ENCODE results near the gene FOXQ1.
"Not testable (repeated sequence)": the region's sequence is repeated elsewhere in the genome, so short reads cannot be mapped to it uniquely, and the experiment has no call there.

The FOXQ1 gene

DNA sequence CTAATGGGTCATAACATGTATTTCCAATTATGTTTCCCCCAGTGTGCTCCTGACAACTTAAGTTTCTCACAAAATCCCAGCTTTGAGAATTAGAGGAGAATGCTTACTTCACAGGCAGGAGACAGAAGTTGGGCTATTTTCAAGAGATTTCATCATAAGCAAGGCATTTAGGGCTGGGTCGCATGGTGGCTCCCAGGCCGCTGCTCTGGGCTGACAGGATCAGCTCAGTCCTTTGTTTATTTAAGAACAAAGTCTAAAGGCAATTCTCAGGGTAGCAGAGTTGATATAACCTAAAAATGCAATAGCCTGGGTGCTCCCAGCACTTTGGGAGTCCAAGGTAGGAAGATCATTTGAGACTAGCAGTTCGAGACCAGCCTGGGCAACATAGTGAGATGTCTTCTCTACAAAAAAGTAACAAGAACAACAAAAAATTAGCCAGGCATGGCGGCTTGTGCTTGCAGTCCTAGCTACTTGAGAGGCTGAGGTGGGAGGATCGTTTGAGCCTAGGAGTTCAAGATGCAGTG is 10.9 kb downstream of the FOXQ1 start:
- DNase-seq = no peak

DNA sequence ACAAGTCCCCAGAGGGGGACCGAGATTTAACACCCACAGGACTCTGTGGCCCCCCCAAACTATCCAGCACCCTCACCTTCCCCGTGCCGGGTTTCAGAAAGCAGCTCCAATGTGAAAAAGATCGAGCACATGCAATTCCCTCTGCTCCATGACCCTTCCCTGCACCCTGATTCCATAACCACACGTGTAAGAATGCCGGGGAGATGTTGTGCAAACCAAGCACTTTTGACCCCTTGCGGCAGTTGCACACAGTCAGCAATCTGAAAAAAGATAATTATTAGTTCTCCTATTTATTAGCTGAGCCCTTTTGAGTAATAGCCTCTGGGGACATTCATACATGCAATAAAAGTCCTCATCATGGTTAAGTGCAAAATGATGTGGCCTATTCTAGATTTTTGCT is 13.0 kb downstream of the FOXQ1 start:
- no peak for DNase-seq

DNA sequence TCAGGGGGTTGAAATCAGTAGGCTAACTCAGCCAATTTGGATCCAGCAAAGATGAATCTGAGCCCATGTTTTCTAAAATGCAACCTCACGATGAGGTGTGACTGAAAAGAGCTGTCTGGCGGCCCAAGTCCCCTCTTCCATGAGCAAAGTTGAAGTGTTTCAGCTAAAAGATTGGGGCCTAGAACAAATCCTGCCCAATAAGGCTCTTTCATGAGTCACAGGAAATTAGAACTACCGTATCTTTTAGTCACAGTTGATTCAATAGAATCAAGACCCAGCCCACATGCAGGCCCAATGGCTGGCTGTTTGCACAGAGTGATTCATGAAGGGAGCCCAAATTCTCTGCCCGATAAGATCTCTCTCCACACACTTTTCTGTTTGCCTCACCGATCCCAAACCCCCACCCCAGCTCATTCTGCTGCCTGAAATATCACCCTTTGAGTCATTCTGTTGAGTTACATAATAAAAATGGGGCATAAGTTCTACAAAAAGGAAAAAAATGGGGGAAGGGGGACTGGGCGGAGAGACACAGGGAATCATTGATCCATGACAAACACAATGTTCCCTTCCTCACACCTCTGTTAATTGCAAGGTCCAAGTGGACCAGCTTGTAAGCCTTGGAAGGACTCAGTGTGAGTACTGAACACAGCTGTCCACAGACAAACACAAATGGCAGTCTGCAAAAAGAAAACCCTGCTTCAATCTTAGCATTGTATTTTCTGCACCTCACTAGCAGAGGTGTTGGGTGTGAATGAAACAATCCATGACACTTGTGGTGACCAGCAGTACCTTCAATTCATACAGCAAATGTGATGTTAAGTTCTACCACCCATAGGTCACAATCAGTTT is 13.8 kb downstream of the FOXQ1 start:
- DNase-seq = no peak

DNA sequence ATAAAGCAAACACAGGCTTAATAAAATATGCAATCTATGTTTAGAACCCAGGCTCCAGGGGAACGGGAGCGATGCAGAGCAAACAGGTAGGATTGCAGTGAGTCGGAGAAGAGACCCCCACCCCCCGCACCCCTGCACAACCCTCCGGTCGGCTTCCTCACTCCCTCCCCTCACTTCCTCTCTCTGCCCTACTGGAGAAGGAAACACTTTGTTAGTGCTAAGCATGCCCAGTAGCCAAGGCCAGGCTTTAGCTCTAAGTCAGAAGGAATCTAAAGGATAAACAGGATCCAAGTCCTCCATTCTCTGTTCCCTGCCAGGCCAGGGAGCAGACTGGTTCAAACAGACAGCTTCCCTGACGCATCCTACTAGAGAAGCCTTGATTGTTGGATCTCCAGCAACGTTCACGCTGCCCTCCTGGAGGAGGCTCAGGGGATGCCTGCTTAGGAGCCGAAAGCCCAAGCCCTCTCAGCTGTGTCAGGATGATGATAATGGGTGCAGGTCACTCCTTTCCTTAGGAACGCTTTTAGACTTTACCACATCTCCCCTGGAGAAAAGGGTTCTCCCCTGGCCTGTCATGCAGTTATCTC is 14.7 kb downstream of the FOXQ1 start:
- DNase-seq = no peak

DNA sequence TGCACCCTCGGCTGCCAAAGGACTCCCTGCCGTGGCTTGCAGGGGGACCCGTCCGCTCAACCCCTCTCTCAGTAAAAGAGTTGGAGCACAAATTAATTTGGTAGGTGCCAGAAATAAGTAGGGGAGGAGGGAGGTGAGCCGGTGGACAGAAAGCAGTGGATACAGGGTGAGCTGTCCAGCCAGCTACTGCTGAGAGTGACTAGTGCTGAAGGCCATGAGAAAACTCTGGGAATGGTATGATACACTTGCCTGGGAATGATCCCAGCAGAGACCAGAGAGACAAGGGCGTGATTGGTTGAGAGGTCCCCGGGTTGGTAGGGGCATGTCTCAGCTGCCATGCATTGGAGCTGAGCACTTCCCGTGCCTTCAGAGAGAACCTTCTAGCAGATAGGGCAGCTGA is 15.7 kb downstream of the FOXQ1 start:
- no peak for DNase-seq

DNA sequence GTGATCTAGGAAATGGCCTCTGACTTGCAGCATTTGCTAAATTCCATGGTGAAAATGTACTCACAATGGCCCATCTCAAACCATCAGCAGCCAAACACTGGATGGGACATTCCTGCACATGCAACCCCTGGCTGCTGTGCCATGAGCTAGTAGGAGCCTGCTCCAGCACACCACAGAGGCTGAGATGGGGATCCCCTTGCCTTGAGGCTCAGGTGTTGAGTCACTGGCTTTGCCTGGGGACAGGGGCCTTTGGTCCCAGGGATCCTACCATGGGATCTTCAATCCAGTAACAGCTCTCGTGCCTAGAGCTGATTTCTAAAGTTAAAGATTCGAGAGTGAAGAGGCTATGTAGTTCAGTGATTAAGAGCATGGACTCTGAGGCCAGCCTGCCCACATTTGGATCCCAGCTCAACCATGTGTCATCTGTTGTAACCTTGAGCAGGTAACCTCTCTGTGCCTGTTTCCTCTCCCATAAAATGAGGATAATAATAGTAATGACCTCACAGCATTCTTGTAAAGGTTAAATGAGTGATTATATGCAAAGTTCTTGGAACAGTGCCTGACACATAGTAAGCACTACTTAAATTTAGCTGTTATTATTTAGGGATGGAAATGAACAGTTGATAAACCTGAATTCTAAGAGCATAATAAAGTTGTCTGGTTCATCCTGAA is 16.4 kb downstream of the FOXQ1 start:
- DNase-seq = no peak

DNA sequence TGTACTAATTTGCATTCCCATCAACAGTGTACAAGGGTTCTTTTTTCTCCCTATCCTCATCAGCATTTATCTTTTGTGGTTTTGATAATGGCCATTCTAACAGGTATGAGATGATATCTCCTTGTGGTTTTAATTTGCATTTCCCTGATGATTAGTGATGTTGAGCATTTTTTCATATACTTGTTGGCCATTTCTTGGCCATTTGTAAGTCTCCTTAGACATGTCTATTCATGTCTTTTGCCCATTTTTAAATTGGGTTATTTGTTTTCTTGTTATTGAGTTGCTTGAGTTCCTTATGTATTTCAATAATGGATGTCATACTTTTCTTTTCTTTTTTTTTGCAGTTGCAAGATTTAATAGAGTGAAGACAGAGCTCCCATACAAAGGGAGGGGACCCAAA is 17.8 kb downstream of the FOXQ1 start:
- no peak for DNase-seq

DNA sequence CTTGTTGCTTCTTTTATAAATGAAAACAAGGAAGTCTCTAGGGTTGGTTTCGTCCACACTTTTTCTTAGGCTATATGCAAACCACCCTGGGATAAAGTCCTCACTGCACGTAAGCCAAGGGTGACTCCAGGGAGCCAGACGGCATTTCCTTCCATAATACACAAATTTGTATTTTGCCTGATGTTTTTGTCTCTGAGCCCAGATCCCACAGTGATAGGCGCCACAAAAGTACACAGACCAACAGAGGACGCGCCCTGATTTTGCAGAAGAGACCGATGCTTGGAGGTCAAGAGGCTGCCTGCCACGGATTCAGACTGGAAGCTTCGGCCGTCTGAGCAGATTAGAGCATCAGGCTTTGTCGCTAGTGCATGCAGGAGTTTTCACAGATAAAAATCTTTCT is 22.8 kb downstream of the FOXQ1 start:
- DNase-seq = no peak

DNA sequence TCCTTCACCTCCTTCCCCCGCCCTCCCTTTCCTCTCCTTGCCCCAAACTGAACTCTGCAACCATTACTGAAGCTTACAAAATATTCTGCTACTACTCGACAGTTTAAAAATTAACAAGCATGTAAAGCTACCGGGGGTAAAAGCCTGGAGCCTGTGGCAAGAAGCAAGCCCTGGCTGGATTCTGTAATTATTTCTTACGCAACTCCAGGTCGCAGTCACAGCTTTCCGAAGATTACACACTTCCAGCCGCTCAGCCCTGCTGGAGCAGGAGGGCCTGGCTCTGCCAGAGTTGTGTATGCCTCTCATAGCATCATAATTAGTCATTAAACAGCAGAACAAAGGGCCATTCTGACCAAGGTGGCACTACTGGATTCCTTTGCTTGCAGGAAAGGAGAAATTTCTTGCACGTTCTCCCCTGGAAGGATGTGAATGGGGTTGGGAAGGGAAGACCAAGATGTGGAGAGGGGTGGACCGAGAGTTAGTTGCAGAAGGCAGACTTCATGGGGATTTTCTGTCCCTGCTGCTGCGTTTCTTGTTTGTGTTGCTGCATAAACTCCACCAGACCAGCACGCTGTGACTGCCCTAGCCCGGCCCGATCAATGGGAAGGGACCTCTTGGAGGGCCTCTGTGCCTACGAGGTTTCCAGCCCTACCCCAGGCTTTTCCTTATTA is 23.6 kb downstream of the FOXQ1 start:
- no peak for DNase-seq

DNA sequence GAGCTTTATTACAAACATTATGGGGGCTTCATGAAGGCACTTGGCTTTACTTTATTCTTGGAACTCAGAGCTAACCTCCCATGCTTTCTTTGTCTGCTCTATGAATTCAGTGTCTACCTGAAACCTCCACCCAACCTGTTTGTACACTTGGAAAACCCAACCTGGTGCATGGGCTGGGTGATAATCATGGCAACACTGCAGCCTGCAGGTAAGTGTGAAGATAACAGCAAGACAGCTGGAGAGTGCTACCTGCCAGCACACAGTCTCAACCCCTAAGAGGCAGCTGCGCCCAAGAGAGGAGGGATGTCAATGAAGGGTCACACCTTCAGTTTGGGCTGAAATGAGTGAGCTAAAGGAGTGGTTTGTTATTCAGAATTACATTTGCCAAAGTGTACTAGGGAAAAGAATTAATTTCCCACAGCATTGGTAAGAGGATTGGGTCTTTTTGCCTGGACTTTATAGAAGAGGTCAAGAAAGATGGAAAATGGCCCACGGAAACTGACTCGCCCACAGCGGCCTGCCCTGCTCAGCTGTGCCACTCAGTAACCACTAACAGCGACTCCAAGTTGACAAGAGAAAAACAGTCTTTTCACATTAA is 24.4 kb downstream of the FOXQ1 start:
- DNase-seq = no peak

DNA sequence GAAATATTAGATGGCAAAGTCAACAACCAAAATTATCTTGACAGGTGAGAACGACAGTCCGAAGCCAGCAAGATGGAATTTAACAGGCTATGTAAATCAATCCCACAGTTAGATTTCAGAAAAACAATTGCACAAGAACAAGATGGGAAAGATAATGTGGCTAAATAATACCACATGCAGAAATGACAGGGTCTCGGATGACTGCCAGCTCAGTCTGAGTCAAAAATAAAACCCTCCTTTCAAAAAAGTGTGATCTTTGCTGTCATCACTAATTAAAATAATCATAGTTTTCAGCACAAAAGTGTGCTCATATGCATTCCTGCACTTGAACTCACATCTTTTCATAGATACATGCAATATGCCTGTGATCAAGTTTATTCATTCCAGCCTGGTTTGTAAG is 25.9 kb downstream of the FOXQ1 start:
- no peak for DNase-seq

DNA sequence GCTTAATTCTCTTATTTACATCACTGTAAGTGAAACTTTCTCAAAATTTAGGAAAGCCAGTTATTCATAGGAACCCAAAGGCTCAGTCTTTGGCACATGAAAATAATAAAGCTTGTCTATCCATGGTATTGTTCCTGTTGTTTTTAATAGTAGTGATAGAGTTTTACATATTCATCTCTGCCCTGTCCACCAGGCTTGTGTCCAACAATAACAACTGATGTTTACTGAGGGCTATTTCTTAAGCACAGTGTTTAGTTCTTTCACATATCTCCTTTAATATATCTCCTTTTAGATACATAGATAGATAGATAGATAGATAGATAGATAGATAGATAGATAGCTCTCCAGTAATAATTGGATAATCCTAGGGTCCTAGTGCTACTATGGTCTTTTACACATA is 34.2 kb downstream of the FOXQ1 start:
- DNase-seq = no peak

DNA sequence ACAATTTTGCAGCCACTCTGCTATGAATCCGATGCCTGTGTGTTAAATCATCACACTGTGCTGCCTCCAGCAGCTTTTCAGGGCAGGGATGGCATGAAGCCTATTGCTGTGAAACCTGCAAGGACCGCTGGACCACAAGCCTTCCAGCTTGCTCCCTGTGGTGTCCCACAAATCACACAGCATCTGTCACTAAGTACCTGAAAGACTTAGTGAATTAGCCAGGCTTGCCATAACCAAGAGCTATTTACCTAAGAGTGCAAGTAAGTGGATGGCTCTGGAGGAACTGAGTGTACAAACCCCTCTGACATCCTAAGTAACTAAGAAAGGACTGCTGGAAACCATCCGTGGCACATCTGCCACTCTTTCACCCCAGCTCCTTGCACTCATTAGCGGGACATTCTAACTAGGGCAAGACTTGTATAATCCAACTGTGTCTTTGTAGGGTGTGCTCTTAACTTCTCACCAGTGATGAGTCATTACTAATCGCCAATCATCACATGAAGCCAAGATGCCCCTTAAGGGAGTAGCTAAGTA is 34.7 kb downstream of the FOXQ1 start:
- no peak for DNase-seq

DNA sequence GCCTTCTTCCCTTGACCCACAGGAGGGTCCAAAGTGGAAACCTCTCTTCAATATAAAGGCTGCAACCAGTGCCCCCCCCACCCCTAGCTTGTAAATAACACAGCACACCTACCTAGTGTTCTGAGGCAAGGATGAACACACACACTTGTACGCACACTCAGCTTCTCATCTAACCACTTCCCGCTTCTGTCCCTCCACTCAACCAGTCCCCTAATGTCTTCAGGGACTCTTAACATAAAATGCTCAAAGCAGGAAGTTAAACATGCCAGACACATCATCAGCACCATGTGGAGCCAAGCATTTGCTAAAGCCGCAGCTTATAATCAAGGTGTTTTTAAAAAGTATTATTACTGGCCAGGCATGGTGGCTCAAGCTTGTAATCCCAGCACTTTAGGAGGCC is 35.3 kb downstream of the FOXQ1 start:
- no peak for DNase-seq

DNA sequence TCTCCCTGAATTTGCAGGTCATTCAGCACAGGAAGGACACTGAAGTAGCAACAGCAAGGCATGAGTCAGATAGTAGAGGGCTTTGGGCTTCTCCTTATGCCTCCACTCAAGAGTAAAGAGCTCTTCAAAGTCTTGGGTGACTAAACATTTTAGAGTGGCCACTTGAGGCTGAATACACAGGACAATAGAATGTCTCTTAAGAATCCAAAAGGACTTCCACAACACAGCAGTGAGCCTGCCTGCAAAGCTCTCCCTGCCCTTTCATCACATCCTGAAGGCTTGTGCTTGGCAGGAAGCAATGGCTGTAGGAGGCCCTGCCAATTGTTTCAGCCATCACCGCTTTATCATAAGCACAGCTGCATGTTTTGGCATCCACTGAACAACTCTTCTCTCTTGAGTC is 36.8 kb downstream of the FOXQ1 start:
- DNase-seq = no peak

DNA sequence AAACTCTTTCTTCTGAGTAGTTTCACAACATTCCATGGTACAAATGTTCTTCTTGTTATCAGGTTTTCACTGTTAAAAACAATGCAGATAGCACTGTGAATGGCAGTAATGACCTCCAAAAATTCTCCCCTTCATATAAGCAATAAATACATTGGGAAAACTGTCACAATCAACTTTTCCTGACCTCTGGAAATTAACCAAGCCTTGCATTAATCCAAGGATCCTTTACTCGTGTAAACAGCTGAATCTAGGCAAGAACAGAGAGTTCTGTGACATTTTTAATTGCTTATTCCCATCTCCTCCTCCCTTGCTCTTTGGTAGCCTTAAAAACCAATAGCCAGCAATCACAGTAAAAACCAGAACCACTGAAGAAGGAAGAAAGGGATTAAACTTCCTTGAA is 37.8 kb downstream of the FOXQ1 start:
- DNase-seq = no peak

DNA sequence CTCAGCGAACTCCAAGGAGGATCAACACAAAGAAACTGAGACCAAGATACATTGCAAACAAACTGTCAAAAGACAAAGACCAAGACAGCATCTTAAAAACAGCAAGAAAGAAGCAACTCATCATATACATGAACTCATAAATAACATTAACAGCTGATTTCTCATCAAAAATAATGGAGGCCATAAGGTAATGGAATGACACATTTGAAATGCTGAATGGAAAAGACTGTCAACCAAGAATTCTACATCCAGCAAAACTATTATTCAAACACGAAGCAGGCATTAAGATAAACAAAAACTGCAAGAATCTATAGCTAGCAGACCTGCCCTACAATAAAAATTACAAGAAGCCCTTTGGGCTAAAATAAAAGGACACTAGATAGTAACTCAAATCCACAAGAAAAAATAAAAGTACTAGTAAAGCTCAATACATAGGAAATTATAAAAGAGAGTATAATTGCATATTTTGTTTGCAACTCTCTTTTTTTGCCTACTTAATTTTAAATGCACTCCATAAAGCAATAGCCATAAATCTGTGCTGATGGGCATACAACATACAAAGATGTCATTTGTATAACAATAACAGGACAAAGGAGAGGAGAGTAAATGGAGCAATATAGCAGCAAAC is 39.6 kb downstream of the FOXQ1 start:
- DNase-seq = no peak

DNA sequence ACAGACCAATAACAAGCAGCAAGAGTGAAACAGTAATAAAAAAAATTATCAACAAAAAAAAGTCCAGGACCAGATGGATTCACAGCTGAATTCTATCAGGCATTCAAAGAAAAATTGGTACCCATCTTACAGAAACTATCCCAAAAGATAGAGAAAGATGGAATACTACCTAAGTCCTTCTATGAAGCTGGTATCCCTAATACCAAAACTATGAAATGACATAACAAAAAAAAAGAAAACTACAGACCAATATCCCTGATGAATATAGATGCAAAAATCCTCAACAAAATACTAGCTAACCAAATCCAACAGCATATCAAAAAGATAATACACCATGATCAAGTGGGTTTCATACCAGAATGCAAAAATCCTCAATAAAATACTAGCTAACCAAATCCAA is 43.2 kb downstream of the FOXQ1 start:
- not testable (repeated sequence) for DNase-seq

DNA sequence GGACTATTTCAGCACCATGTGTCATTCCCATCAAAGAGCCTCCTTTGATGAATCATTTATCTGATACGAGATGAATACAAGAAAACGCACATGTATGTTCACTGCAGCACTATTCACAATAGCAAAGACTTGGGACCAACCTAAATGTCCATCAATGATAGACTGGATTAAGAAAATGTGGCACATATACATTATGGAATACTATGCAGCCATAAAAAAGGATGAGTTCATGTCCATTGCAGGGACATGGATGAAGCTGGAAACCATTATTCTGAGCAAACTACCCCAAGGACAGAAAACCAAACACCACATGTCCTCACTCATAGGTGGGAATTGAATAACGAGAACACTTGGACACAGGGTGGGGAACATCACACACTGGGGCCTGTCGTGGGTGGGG is 49.8 kb downstream of the FOXQ1 start:
- not testable (repeated sequence) for DNase-seq

DNA sequence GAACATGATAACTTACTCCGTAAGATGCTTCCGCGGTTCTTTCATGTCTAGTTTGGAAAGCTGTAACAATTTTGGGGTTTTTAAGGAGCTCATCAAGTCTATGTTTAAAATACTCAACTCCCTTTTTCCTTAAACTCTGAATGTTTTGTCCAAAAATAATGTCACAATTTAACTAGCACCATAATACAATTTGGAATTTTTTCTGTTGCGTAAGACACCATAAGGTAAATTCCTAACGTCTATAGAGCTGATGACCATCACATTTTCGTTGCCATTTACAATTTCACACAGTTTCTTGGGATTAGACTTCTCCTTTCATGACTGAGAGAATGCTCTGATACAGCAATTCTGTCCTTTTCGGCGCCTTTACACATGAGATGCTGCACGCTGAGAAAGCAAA is 50.7 kb downstream of the FOXQ1 start:
- no peak for DNase-seq

DNA sequence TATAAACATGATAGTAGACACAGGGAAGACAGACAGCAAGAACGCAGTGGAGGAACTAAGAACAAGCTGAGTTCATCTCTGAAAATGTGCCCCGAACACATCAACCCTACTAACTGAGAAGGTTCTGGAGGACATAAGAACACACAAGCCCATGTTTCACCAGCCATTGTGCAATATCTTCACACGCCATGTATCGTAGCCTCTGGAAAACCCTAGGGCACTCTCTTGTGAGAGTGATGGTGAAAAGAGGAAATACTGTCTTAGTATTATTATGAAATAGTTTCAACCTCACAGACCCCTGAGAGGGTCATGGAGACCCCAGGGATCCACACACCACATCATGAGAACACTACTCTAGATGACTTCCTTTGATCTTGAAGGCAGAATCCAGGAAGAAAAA is 51.4 kb downstream of the FOXQ1 start:
- DNase-seq = no peak
